Activated CD8-positive, alpha-beta memory T cell treated with anti-CD3 and anti-CD28 coated beads, Interleukin-2, amount 50 U/mL, for 4 hours (primary cell): ENCODE measurements around the gene ZNF750.

Experiments
- DNase-seq: peaks from one replicate; pipeline ENCODE4 v3.0.0-alpha.2; 2020

ZNF750 gene

DNA sequence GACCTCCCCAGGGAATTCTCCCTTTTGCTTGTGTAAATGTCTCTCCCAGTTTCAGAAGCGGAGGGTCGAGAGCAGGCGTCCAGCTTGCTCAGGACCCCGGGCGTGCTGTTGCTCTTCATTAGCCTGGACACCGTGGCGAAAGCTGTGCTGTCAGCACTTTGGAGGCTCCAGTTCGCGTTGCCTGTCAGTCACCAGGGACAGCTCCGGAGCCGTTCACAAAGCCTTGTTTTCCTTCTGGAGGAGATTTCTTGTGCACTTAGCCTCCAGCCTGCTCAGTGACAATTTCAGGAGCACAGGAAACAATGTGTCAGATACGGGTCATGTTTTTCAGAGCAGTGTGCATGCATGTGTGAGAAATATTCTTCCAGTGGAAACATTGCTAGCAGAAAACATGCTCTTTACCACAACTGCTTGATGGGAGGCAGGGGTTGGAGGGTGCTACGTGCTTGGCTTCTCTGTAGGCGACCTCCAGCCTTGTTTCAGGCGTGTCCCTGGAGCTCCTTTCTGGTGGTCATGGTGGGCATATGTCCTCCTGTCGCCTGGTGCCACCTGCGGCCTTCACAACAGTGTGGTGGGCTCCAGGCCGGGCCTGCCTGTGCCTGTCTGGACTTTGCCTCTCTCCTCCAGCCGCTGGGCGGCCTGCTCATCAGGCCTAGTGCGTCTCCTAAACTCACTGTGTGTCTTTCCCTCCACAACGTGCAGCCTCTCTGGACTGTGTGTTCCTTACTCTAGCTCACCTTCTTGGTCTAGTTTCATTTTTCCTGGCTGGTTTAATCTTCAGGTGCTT lies 29.0 kb downstream of the ZNF750 start:
- no peak for DNase-seq

DNA sequence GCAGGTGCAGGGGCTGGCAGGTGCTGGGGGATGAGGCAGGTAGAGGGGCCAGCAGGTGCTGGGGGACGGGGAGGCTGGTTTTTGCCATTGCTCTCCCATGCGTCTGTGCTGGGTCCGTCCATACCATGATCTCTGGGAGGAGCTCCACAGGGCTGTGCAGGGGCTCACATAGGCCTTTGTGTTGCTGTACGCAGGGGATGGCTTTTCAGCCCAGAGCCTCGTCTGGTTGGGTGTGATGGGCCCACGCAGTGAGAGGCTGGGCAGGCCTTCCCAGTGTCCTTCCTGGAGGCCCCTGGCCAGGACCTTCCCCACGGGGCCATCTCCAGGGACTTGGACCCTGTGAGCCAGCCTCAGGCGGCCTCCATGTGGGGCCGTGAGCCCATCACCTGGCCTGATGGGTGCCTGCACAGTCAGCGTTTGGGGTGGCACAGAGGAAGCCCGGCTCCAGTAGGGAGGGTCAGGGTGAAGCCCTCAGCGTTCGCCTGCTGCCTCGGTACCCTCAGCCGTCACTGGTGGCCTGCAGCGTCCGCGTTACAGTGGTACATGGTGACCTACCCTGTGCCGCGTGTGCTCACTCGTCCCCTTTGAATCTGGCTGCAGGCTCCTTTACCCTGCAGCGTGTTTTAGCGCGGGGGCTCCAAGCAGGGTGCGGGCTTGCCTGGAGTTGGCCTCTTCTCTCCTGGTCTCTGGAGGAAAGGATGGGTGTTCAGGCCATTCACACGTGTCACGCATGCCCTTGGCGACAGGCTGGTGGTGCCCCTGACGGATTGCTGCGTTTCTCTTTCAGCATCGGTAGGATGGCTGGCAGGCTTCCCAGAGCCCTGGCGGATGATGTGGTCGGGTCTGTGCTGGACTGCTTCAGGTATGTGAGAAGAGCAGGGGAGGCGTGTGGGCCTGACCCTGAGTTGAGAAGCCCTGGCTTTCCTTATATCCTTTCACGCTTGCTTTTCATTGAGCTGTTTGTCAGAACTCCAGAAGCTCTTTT lies 30.6 kb downstream of the ZNF750 start:
- DNase-seq = no peak

DNA sequence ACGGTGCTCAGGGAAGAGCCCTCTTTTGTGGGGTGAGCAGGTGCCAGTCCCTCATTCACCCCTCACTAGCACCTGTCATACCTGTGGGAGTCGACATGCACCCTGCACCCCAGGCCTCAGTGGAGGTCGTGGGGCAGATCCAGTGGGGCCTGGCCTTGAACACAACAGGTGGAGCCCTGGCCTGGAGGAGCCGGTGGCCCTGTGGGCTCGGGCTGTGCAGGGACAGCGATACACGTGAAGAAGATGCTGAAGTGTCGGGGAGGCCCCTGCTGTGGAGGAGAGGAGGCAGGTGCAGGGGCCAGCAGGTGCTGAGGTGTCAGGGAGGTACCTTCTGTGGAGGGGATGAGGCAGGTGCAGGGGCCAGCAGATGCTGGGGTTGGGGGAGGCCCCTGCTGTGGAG lies 31.8 kb downstream of the ZNF750 start:
- no peak for DNase-seq

DNA sequence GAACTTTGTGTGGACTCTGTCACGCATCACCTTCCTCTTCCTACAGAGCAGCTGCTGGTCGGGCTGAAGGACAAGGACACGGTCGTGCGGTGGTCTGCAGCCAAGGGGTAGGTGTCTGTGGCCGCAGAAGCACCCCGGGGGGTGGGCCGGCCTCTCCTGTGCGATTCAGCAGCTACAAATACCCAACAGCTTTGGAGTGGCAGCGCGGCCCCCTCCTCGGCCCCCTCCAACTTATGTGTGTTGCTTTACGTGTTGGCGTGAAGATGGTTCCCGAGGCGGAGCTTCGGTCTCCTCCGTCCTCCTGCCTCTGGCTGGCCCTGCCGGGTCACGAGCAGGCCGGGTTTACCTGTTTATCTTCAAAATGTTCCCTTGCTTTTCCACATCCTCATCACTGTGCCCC lies 32.3 kb downstream of the ZNF750 start:
- DNase-seq = no peak

DNA sequence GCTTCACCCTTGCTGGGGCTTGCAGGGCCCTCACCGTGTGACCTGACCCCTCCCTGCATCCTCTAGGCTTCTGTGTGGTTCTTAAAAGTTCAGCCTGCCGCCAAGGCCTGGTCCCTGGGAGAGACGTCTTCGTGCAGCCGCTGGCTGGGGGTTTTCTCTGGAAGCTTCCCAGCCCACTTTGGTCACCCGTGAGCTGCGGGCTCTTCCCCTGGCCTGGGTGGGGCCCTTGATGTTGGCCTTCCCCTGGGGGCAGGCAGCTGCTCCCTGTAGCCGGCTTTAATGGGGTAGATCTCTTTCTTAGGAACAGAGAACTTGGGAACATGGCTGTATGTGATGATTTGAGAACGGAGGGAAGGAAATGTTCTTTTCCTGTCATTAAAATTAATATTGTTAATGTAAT lies 32.7 kb downstream of the ZNF750 start:
- DNase-seq = no peak

DNA sequence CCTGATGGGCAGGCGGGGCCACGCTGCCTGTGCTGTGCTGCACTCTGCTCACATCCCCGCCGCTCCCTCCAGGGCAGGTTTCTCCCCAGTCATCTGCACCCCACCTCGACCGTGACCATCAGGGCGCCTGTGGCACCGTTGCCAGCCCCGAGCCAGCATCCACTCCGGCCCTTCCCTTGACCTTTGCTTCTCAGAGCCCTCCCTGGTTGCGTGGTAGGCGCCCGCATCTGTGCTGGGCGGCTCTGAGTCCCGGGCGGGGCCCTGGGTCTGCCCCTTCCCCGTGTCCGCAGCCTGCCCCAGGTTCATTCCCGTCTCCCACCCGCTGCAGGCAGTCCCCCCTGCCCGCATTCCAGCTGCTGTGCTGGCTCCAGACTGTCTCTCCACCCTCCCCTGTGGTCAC lies 33.2 kb downstream of the ZNF750 start:
- no peak for DNase-seq

DNA sequence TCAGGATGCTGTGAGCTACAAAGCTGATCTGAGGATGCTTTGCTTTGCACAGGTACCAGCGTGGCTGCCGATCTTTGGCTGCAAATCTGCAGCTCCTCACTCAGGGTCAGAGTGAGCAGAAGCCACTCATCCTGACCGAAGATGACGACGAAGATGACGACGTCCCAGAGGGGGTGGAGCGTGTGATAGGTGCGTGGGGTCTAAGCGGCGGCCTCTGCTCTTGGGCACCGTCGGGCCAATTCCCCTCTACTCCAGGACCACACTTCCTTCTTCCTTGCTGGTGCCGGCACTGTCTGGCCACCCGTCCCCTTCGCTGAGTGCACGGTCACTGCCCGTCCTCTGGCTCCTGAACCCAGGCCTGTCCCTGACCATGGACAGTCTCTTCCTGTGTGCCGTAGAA lies 34.0 kb downstream of the ZNF750 start:
- DNase-seq = no peak

DNA sequence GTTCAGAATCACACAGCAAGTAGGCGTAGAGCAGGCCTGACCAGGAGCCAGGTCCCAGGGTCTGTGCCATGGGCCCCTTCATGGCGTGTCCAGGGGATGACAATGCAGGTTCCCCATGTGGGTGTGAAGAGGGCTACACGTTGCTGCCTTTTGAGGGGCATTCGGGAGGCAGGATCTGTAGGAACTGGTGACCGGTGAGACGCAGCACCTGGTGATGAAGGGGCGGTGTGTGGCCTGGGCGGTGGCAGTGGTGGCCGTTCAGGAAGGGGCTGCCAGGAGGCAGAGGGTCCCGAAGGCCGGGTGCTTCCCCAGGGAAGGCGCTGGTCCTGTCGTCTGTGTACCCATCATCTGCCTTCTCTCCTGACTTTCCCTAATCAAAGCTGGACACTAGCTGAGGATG lies 34.6 kb downstream of the ZNF750 start:
- DNase-seq = no peak

DNA sequence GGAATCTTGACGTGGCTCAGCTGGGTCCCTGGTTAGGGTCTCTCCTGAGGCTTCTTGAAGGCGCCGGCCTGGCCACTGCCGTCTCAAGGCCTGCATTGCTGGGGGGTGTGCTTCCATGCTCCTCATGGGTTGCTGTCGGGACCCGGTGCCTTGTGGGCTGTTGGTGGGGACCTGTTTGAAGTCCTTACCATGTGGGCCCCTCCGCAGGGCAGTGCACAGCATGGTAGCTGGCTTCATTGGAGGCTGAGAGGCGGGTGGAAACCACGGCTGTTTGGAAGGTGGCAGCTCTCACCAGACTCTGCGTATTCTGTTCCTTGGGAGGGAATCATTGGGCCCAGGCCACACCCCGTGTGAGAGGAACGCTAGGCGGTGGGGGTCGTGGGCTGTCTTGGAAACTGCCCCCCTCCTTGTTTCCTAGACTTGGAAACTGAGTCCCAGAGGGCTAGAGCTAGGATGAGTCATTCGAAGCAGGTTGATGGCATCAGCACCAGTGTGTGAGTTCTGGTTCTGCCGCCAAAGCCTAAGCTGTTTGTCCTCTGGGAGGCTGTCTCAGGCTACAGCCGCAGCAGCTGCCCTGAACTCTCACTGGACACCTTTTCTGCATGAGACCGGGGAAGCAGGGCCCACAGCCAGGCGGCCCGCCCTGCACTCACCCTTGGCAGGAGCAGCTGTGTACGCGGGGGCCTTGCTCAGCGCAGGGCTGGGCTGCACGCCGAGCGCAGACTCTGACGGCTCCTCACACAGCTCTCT lies 35.2 kb downstream of the ZNF750 start:
- no peak for DNase-seq

DNA sequence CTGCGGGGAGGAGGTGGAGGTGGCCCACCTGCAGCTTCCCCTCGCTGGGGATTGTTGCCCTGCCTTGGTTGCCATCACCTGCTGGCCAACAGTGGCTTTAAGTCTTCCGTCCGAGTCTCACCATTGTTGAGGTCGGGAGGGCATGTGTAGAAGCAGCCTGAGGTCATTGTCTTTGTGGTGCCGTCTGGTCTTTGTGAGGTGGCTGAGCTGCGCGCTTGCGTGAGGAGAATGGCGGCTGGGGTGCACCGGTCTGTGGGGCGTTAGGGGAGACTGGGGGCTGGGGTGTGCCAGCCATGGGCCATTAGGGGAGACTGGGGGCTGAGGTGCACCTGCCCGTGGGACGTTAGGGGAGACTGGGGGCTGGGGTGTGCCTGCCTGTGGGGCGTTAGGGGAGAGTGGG lies 36.2 kb downstream of the ZNF750 start:
- no peak for DNase-seq

DNA sequence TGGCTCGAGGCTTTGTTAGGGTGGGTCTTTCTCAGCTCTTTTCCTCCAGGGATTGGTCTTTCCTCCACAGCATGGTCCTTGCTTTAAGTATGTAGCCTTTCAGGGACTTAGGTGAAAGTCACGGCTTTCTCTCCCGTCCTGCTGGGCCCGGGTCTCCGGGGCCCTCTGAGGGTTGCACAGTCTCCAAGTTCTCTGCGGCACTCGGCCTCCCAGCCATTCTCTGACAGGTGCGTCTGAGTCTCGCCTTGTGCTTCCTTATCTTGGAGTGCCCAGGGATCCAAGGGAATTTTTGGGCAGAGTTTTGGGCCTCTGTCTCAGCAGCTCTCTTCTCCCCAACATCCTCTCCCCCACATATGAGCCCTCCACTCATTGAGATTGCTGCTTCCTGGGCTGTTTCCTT lies 36.6 kb downstream of the ZNF750 start:
- no peak for DNase-seq

DNA sequence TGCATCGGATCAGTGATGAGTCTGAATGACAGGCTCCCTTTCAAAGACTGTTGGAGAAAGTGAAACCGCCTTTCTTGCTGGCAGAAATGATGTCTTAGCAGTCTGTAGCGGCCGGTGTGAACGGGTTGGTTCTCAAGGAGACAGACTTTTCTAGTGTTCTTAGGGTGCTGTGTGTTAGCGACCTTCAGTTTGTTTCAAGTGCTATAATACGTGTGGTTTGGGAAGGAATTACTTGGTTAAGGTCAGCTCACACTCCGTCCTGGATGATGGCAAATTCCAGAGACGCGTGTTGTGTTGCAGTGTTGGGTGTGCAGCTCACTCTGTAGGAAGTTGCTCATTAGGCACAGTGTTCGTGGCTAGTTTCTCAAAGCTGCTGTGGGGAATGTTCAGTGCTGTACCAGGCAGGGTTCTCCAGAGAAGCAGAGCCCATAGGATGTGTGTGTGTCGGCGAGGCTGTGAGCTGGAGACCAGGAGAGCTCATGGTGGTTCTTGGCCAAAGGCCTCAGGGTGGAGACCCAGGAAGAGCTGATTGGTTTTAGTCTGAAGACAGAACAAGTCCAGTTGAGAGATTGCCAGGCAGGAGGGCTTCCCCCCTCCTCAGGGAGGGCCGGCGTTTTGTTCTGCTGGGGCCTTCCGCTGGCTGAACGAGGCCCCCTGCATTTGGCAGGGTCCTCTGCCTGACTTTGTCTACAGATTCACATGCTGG lies 37.6 kb downstream of the ZNF750 start:
- DNase-seq = no peak

DNA sequence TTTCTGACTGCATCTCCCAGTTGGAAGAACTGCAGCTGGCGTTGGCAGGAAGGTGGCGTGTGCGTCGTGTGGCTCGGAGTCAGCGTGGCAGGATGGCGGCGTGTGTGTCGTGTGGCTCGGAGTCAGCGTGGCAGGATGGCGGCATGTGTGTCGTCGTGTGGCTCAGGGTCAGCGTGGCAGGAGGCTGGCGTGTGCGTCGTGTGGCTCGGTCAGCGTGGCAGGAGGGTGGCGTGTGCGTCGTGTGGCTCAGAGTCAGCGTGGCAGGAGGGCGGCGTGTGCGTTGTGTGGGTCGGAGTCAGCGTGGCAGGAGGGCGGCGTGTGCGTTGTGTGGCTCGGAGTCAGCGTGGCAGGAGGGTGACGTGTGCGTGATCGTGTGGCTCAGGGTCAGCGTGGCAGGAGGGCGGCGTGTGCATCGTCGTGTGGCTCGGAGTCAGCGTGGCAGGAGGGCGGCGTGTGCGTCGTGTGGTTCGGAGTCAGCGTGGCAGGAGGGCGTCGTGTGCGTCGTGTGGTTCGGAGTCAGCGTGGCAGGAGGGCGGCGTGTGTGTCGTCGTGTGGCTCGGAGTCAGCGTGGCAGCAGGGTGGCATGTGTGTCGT lies 38.3 kb downstream of the ZNF750 start:
- no peak for DNase-seq

DNA sequence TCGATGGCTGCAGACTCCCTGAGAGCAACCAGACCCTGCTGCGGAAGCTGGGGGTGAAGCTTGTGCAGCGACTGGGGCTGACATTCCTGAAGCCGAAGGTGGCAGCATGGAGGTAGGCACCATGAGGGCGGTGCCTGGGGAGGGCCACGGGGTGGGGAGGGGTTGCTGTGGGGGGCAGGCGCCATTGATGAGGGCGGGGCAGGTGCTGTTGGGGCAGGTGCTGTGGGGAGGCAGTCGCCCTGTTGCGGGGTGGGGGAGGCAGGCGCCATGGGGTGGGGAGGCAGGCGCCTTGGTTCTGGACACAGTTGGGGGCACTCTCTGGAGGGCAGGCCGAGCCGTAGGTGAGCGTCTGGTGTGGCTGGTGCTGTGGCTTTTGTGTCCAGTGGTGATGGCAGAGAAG lies 38.9 kb downstream of the ZNF750 start:
- DNase-seq = no peak

DNA sequence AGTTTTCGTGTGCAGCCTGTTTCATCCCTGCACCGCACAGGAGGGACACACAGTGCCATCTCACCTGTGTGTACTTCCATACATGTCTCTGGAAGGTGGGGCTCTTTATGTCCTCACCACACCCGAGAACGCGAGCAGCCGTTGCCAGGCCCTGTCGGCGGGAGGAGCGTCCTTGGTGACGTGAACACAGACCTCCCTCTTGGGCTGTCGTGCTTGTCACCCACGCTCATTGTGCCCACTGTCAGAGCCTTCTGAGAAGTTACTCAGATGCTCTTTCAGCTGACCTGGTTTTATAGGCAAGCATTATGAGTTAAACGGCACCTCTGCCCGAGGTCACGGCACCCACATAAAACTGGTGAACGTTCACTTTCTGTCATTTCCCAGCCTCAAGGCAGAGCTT lies 40.2 kb downstream of the ZNF750 start:
- no peak for DNase-seq

DNA sequence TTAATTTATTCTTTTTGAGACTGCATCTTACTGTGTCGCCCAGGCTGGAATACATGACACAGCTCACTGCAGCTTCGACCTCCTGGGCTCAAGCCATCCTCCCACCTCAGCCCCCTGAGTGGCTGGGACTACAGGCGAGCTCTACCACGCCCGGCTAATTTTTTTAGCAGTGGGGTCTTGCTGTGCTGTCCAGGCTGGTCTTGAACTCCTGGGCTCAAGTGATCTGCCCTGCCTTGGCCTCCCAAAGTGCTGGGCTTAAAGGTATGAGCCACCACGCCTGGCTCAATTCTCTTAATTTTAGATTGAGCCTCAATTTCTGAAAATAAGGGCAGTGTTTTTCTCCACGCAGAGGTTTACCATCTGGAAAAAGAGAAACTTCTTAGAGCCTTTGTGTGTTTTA lies 41.1 kb downstream of the ZNF750 start:
- DNase-seq = no peak

DNA sequence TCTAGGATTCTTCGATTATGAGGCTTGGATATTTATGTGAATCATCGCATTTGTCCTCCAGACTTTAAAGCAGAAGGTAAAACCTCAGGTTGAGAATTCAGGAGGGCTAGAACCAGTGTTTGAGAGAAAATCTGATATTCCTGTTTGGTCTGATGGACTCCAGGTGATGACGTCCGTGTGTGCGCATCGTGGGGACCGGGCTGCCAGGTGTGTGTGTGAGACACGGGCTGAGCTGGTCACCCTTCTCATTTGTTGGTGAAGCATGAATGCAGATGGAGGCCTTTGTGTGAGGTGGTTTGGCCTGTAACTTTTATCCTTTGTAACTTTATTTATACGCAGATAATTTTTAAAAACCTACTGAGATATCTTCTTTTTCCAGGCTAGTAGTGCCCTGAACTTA lies 42.8 kb downstream of the ZNF750 start:
- DNase-seq = no peak

DNA sequence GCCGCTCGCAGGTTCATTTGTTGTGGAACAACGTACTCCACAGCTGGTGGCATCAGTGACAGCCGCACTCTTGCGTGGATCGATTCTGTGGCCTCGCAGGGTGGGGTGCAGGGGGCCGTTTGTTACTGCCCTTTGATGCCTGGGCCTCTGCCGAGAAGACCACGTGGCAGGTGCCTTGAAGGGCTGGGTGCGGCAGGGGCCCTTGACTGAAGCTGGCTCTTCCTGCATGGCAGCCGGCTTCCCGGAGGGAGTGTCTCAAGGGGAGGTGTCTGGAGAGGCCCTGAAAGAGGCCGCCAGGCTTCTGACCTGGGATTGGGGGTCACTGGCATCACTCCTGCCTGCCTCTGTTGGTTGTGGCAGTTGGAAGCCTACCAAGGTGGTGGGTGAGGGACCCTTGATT lies 44.2 kb downstream of the ZNF750 start:
- DNase-seq = no peak

DNA sequence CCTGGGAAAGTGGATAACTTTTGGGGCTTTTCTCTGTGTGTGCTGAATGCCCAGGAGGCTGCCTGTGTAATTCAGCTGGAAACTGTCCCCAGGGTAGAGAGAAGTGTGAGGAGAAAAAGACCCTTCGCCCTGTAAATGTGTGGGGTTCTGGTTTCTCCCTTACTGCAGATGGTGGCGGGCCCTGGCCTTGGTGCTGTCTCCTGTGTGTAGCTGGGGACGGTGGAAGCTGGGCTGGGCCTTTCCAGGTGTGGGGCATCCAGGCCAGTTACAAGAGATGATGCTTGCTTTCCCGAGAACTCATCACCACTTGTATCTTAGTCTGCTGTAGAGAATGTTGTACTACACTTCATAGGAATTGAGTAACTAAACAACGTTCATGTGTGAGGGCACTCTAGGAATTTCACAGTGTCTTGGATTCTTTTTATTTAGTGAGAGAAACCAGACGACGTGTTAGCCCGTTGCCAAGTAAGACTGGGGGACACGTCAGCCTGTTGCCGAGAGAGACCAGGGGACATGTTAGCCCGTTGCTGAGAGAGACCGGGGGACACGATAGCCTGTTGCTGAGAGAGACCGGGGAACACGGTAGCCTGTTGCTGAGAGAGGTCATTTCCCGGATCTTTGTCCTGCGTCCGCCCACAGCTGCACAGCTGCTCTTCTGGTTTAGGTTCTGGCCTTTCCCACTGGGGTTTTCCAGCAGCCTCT lies 44.9 kb downstream of the ZNF750 start:
- no peak for DNase-seq

DNA sequence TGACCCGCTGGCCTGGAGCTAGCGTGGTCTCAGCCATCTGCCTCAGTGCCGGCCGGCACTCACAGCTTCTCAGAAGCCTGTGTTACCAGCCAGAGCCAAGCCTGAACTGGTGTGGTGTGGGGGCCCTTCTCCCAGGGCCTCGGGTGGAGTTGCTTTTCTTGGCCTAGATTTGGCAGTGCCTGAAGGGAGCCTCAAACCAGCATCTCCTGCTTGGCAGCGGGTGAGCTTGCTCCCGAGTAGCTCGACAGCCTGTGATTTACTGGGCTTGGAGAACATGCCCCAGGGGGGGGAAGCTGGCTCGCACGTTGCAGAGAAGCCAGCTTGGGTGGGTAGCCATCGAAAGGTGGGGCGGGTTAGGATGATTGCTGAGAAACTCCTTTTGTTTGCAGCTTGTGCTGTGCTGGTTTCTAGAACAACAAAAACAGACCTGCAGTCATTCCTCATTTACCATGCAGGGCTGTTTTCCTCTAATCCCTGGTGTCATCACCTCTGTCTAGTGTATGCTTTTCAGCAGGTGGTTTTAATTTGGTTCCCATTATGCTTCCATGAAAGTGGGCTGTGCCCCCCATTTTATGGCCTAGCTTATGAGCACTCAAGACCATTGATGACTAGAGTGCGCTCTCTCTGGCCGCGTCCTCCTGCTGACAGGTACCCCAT lies 45.7 kb downstream of the ZNF750 start:
- no peak for DNase-seq

DNA sequence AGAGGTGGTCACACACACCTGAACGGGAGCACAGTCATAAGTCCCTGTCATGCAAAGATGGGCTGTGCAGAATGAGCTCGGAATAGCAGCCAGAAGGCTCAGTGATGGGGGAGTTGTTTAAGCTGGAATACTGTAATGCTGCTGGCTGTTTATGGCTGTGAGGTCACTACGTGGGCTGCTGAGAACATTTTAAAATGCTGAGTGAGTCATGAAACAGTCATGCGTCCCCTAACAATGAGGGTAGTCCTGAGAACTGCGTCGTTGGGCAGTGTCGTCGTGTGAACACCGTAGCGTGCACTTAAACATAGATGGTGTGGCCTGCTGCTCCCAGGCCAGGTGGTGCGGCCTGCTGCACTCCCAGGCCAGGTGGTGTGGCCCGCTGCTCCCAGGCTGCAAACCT lies 48.3 kb downstream of the ZNF750 start:
- no peak for DNase-seq
